SIG-M5 (cell line): Measurements from ENCODE around the gene SUGP2.
"Not testable (repeated sequence)": the region's sequence is repeated elsewhere in the genome, so short reads cannot be mapped to it uniquely, and the experiment has no call there.

ENCODE experiments used
- DNase-seq: peaks from one replicate; lab custom pipeline; 2025; lab: John Stamatoyannopoulos, UW

Gene SUGP2

DNA sequence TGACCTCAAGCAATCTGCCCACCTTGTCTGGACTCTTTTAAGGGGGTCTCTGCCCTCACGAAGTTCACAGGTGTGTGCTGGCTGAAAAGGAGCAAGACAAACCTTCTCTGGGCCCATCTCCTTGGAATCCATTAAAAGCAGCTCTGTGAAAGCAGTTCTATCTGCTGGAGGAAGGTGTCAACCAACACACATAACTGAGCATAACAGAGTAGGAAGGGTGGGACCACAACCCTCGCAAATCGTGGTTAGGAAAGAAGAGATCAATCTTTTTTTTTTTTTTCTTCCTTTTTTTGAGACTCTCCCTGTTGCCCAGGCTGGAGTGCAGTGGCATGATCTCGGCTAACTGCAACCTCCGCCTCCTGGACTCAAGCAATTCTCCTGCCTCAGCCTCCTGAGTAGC, 1.4 kb downstream of the SUGP2 start:
- no peak for DNase-seq

DNA sequence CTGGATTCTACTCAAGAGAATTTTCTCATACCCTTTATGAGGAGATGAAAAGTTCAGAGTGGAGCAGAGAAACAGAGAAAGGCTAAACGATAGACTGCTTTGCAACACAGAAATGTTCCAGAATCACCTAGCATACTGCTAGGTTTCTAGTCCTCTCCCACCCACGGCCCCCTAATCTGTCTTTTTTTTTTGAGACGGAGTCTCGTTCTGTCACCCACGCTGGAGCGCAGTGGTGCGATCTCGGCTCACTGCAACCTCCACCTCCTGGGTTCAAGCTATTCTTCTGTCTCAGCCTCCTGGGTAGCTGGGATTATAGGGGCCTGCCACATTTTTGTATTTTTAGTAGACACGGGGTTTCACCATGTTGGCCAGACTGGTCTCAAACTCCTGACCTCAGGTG, 4.8 kb downstream of the SUGP2 start:
- DNase-seq, result no peak

GRCh38 chr19:19027228-19027627, 6.1 kb downstream of the SUGP2 start:
- DNase-seq, result no peak

- no peak for DNase-seq
These were observed 6.9 kb downstream of the SUGP2 start for GRCh38 chr19:19026299-19026971.

DNA sequence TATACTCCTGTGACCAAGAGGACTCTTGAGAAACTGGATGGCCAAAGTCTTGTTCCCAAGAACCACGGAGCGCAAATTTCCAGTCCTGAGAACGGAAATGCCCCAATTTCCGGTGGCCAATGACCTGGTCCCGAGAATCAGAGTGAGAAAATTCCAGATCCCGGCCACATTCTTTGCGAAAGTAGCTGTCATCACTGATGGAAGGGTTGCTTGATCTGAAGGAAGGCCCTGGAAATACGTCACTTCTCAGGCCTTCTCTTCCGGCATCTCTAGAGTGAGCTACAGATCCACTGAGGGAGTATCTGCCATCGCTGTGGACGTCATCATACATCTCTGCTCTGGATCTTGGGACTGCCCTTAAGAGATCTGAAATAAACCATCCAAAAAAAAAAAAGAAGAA, 7.5 kb downstream of the SUGP2 start:
- no peak for DNase-seq

- not testable (repeated sequence) for DNase-seq
These were observed 9.9 kb downstream of the SUGP2 start for GRCh38 chr19:19023376-19023775.

DNA sequence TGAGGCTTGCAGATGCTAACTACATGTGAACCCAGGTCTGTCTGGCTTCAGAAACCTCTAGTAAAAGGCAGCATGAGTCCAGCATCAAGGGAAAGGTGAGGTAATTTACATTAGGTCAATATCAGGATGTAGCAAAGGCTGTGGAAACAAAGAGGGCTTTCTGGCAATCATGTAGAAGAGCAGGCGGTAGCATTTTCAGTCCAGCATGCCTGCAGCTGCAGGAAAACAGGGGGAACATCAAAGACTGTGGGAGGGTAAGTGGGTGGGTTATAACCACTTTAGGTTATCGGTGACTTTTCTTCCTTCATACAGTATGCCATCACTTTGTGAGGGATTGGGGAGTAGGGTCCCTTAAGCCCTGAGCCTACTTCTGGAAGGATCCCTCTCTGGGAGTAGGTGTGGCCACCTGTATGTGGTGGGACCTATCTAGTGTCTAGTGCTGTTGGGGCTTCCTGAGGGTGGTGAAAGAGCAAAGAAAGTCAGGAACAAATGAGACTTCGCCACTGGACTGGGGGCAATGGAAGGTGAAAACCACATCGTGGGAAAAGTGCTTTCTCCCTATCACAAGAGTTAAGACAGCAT, 10.8 kb downstream of the SUGP2 start:
- no peak for DNase-seq

DNA sequence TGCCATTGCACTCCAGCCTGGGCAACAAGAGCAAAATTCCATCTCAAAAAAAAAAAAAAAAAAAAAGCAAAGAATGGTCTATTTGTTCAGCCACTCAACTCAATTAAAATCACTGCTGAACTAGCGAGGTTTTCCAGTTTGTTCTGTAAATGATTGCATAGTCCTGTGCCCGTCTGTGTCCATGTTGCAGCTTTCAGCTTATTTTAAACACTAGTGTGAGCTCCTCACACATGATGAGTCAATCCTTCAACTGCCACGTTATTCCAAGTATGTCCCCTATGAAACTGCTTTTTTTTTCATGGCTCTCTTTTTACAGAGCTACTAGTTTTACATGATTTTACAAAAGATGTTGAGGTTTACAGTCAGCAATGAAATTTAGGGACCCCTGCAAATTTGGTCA, 12.2 kb downstream of the SUGP2 start:
- DNase-seq, result no peak

GRCh38 chr19:19010551-19010950, 22.8 kb downstream of the SUGP2 start:
- no peak for DNase-seq

GRCh38 chr19:19009951-19010350, 23.4 kb downstream of the SUGP2 start:
- DNase-seq, result no peak

DNA sequence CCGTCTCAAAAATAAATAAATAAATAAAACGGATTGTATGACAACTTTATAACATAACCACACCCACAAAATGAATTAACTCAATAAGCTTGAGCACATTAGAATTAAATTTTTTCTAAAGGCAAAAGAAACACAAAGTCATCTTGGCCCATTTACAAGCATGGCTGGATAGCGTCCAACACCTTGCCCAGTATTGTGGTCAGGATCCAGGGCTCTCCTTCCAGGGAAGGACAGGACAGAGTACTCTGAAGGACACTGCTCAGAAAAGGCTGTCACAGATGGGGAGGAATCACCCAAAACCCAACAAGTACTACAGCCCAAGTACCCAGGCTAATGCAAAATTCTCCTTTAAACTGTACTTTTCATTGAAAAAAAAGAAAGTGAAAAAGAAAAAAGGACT, 27.1 kb downstream of the SUGP2 start:
- DNase-seq, result no peak

GRCh38 chr19:19004144-19004543, 29.2 kb downstream of the SUGP2 start:
- no peak for DNase-seq

DNA sequence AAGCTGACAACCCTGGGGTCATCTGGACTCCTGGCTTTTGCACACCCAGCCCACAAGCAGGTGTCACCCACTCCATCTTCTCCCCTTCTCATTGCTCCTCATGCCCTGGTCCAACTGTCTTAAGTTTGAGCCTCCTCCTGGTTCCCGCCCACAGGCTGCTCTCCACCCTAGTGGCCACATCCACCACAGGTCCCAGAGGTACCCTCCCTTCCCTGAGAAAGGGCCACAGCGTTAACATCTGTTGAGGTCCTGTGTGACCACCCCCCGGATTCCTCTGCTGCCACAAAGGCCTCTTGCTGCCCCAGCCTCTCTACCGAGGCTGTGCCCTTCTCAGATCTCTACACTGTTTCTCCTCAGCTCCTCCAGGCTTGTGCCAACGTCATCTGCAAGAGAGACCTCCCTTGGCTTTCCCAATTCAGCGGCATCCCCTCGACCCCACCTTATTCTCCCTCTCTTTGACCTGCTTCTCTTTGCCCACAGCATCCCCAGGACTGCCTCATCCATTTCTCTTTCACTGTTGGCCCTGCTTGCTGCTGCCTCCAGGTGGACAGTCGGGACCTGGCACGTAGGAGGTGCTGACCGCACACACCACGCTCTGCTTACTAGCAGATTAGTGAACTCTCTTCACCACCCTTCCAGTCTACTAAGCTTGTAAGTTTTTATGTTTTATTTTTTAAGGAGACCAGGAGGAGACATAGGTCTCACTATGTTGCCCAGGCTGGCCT, 33.3 kb downstream of the SUGP2 start:
- DNase-seq, result no peak

DNA sequence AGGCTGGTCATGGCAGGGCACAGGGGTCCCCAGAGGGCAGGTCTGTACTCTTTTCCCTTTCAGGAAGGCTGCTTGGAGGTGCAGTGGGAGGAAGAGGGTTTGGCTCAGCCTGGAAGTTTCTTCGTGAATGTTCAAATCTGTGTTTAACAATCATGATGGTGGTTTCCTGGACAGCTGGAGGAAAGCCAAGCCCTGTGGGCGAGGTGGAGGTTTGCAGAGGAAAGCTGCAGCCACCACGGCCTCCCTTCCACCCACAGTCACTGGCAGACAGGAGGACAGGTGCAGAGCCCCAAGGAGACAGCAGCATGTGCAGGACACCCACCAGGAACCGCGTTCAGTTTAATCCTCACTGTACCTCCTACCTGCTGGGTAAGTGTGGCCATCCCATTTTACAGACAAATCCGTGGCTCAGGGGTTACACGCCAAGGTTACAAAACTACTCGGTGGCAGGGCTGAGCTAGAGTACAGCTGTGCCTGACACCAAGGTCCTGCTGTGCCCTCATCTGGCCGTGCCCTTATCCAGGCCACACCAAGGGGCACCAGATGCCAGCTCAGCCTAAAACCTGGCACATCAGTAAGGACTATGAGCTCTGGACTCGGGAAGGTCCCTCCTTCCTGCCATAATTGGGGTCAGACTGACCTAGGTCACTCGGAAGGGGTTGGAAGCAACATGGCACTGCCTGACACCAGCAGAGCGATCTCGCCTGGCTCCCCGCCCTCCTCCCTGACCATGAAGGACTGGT, 34.1 kb downstream of the SUGP2 start:
- no peak for DNase-seq

DNA sequence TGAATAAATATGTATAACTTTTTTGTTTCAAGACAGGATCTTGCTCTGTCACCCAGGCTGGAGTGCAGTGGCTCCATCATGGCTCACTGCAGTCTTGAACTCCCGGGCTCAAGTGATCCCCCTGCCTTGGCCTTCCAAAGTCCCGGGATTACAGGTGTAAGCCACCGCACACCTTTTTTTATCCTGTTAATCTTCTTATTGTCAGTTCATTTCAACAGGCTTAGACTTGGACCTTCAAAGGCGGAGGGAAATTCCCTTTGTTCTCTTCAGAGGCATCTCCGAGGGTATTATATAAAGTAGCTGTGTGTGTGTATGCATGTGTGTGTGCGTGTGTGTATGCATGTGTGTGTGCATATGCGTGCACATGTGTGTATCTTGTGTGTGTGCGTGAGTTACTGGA, 35.0 kb downstream of the SUGP2 start:
- no peak for DNase-seq

DNA sequence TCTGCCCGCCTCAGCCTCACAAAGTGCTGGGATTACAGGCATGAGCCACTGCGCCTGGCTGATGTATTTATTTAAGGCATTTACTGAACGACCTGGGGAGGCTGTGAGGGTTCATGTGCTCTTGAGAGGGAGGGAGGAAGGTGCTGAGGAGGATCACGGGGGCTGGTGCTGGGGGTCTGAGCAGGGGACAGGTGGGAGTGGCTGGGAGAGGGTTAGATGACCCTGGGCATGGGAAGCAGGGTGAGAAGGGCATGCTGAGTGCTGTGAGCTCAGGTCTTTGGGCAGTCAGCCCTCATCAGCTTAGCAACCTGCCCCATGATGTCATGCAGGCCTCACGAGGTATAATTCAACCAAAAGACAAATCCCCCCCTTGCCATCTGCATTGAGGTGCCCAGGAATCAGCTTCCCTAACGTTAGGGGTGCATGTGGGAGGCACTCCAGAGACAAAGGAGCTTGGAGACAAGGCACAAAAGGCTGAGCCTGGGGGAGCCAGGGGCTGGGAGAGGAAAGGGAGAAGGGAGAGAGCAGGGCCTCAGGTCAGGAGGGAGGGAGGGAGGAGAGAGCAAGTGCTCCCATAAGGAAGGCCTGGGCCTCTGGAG, 36.4 kb downstream of the SUGP2 start:
- DNase-seq, result no peak

GRCh38 chr19:18996351-18996750, 37.0 kb downstream of the SUGP2 start:
- no peak for DNase-seq

- DNase-seq, result no peak
These were observed 37.5 kb downstream of the SUGP2 start for GRCh38 chr19:18995804-18996241.

- DNase-seq, result no peak
These were observed 40.2 kb downstream of the SUGP2 start for GRCh38 chr19:18993115-18993514.

DNA sequence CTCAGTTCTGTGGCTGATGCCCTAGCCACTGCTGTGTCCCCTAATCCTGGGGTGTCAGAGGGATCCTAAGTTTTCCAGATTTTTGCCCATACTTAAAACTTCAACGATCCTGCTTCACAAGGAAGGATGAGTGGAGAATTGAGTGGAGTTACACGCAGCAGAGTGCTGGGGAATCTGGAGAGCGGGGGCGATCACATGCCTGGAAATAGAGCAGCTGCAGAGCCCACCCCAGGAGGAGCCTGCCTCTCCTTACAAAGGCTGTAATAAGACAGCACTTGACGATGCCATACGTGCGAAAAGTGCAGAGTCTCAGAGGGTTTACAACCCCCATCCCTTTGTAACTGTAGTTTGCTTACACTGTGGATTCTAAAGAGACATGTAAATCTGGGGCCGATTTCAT, 40.6 kb downstream of the SUGP2 start:
- no peak for DNase-seq

DNA sequence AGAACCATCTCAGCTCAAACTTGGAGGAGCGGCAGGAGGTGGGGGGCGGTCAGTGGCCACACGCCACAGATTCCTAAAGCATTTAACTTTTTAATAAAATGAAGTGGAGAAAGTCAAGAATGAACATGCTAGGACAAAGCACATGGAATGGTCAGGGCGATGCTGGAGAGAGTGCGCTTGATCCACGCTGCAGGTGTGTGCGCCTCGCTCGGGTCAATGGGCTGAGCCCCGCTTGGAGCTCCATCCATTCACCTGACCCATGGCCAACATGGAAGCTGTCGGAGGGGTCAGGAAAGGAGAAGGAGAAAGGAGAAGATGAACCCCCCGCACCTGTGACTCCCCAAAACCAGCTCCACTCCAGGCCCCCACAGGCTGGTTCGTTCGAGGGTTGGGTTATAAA, 41.8 kb downstream of the SUGP2 start:
- DNase-seq, result no peak

GRCh38 chr19:18991006-18991405, 42.3 kb downstream of the SUGP2 start:
- DNase-seq, result no peak
